ENCODE results near the gene METTL26. TPM values are rescaled to one million over a fixed set of nuclear protein-coding genes. Genes with fewer than 3 reads are reported as not detected.
A peak's percentile ranks its signal among the peaks of the same experiment; 100 is the strongest.

The METTL26 gene
- total and polyA plus RNA-seq, 4 donors, result 26.3 to 69.1 (median 41.4) TPM

GRCh38 chr16:644556-644955 lies 8.5 kb upstream of the METTL26 start:
- H3K9ac ChIP-seq (ENCODE audit: low read depth in 1 of 2, low read length in 2 of 2), result no peak overlapping the region
- H3K9me3 ChIP-seq (ENCODE audit: control insufficient read depth in 4 of 4, low read length in 3 of 4), result no peaks in the 10 kb centered on the region
- H3K27ac ChIP-seq (ENCODE audit: low read depth in 1 of 2, low read length in 2 of 2), result peak overlapping the region; percentile 20 to 27
- 88% methylated on average over 12 of the region's 12 CpGs for WGBS
- no peak for DNase-seq (ENCODE audit: low spot score)
- H3K27me3 ChIP-seq (ENCODE audit: control insufficient read depth in 4 of 4, insufficient read depth in 4 of 4, low read length in 3 of 4), result no peaks in the 10 kb centered on the region
- no peak for TF ChIP-seq ZBTB33 (IDR thresholded peaks at IDR 0.05)
- peaks cover 24 to 79% (median 53%) of the 10 kb centered on the region in 4 donors for H3K4me1 ChIP-seq (ENCODE audit: control insufficient read depth in 4 of 4, insufficient read depth in 4 of 4, low read length in 3 of 4)
- no peak overlapping the region for H3K4me3 ChIP-seq (ENCODE audit: low read depth in 1 of 3, low read length in 3 of 3)
- H3K36me3 ChIP-seq (ENCODE audit: control insufficient read depth in 4 of 4, insufficient read depth in 3 of 4, low read depth in 1 of 4, low read length in 3 of 4), result peaks cover 0 to 1% (median 0%) of the 10 kb centered on the region in 4 donors

GRCh38 chr16:643050-643368 lies 6.9 kb upstream of the METTL26 start:
- H3K4me1 ChIP-seq (ENCODE audit: control insufficient read depth in 4 of 4, insufficient read depth in 4 of 4, low read length in 3 of 4), result peaks cover 24 to 71% (median 48%) of the 10 kb centered on the region in 4 donors
- H3K27me3 ChIP-seq (ENCODE audit: control insufficient read depth in 4 of 4, insufficient read depth in 4 of 4, low read length in 3 of 4), result no peaks in the 10 kb centered on the region
- DNase-seq (ENCODE audit: low spot score), result no peak
- WGBS, result 41% methylated on average over 13 of the region's 13 CpGs
- H3K27ac ChIP-seq (ENCODE audit: low read depth in 1 of 2, low read length in 2 of 2), result peak overlapping the region; percentile 65 to 89
- TF ChIP-seq FOXA1 (IDR thresholded peaks at IDR 0.05) (no peak), TAF1 (conservative IDR thresholded peaks at IDR 0.05) (no peak), HNF4A (conservative IDR thresholded peaks at IDR 0.05) (no peak), RAD21 (IDR thresholded peaks at IDR 0.05) (no peak), JUND (IDR thresholded peaks at IDR 0.05) (no peak), RXRA (IDR thresholded peaks at IDR 0.05) (no peak), HNF4G (IDR thresholded peaks at IDR 0.05) (no peak), FOXA2 (IDR thresholded peaks at IDR 0.05) (no peak), ZBTB33 (IDR thresholded peaks at IDR 0.05) (no peak), MAX (IDR thresholded peaks at IDR 0.05) (no peak), SP1 (IDR thresholded peaks at IDR 0.05) (no peak), YY1 (IDR thresholded peaks at IDR 0.05) (no peak), EGR1 (IDR thresholded peaks at IDR 0.05; ENCODE audit: low read depth in 2 of 2) (no peak), ATF3 (IDR thresholded peaks at IDR 0.05) (no peak), CTCF (IDR thresholded peaks at IDR 0.05; ENCODE audit: low read depth, low read length, missing input control) (no peak), NR2F2 (IDR thresholded peaks at IDR 0.05) (no peak), REST (IDR thresholded peaks at IDR 0.05) (no peak), GABPA (IDR thresholded peaks at IDR 0.05 in 1 of 2, conservative IDR thresholded peaks at IDR 0.05 in 1 of 2) (no peak)
- no peaks in the 10 kb centered on the region for H3K9me3 ChIP-seq (ENCODE audit: control insufficient read depth in 4 of 4, low read length in 3 of 4)
- peak overlapping the region; percentile 37 to 95 (median 73) for H3K4me3 ChIP-seq (ENCODE audit: low read depth in 1 of 3, low read length in 3 of 3)
- peak overlapping the region; percentile 60 to 90 for H3K9ac ChIP-seq (ENCODE audit: low read depth in 1 of 2, low read length in 2 of 2)
- peaks cover 0 to 1% (median 0%) of the 10 kb centered on the region in 4 donors for H3K36me3 ChIP-seq (ENCODE audit: control insufficient read depth in 4 of 4, insufficient read depth in 3 of 4, low read depth in 1 of 4, low read length in 3 of 4)
